Natural killer cell (primary cell): ENCODE results near the gene UBTD1. TPM values are rescaled to one million over a fixed set of nuclear protein-coding genes. Genes with fewer than 3 reads are reported as not detected.

Source experiments
- ATAC-seq, 3 donors: fragments of 150-1000 bp in 2 of 3; fragments of 200-7000 bp in 1 of 3; cut with Tn5 transposase; 1 replicate in 1 of 3; 2 replicates in 2 of 3; pipeline ENCODE4 v1.10.0; 2021; ENCODE audit warnings: mild to moderate bottlenecking in 2 of 3, moderate library complexity in 2 of 3
- DNase-seq, 2 donors: peaks; one replicate each; pipeline versions ENCODE4 v3.0.0 to v3.0.0-alpha.2; 2013 to 2021; ENCODE audit warnings: mixed read lengths in 1 of 2
- H3K27ac ChIP-seq: one replicate; pipeline ENCODE4 v1.5.1; 2013; ENCODE audit warnings: mild to moderate bottlenecking, low read length
- H3K27me3 ChIP-seq: one replicate; pipeline ENCODE4 v1.6.1; 2013; ENCODE audit warnings: low read length; ENCODE audit not compliant: control insufficient read depth, insufficient read depth
- H3K36me3 ChIP-seq: one replicate; pipeline ENCODE4 v1.6.1; 2013; ENCODE audit warnings: low read length; ENCODE audit not compliant: control insufficient read depth, insufficient read depth
- H3K4me1 ChIP-seq: one replicate; pipeline ENCODE4 v1.6.1; 2013; ENCODE audit warnings: low read length; ENCODE audit not compliant: control insufficient read depth, insufficient read depth
- H3K4me3 ChIP-seq: one replicate; pipeline ENCODE4 v1.5.1; 2013; ENCODE audit warnings: low read length
- H3K9me3 ChIP-seq: one replicate; pipeline ENCODE4 v1.6.1; 2013; ENCODE audit warnings: low read length; ENCODE audit not compliant: control insufficient read depth, insufficient read depth
- H3K27ac Mint-ChIP-seq, 2 donors: one replicate each; pipeline ENCODE4 v1.8.0; 2022; ENCODE audit warnings: mild to moderate bottlenecking in 2 of 2, mixed read lengths in 2 of 2, moderate library complexity in 1 of 2
- H3K27me3 Mint-ChIP-seq, 2 donors: one replicate each; pipeline ENCODE4 v1.8.0; 2022; ENCODE audit warnings: low read depth in 2 of 2, mixed read lengths in 2 of 2
- H3K36me3 Mint-ChIP-seq: one replicate; pipeline ENCODE4 v1.8.0; 2022; ENCODE audit warnings: mixed read lengths
- H3K4me1 Mint-ChIP-seq, 2 donors: one replicate each; pipeline ENCODE4 v1.8.0; 2022; ENCODE audit warnings: mixed read lengths in 2 of 2
- H3K4me3 Mint-ChIP-seq: one replicate; pipeline ENCODE4 v1.8.0; 2022; ENCODE audit warnings: mild to moderate bottlenecking, moderate library complexity, mixed read lengths
- H3K9me3 Mint-ChIP-seq, 2 donors: one replicate each; pipeline ENCODE4 v1.8.0; 2022; ENCODE audit warnings: mixed read lengths in 2 of 2
- CTCF ChIP-seq: fragments of 200-600 bp; IDR thresholded peaks from one replicate; pipeline ENCODE4 v1.8.0; 2022; ENCODE audit warnings: antibody characterized with exemption
- WGBS: methylation state at CpG from one replicate; pipeline ENCODE4 v1.1.7; 2013; ENCODE audit warnings: missing lambda C conversion rate; ENCODE audit not compliant: insufficient coverage; 5-methylcytosine and 5-hydroxymethylcytosine counted together
- intact Hi-C: fragments of 100-400 bp; cut with micrococcal nuclease; formaldehyde crosslinking; loops from one replicate; pipeline ENCODE4 v1.14.2; 2022
- total RNA-seq, 4 donors: library from RNA; stranded (reverse); fragments of 120-200 nt in 1 of 4; gene quantifications; one replicate each; pipeline versions ENCODE4 v1.2.3 to v1.2.4, GENCODE V29; 2013 to 2022

The UBTD1 gene
- total RNA-seq, 3 donors from 2014 or later (not counting 1 experiment from before 2014, with no cell fraction given), result 0.70 to 1.1 (median 0.75) TPM

GRCh38 chr10:97548828-97549455 is 50.2 kb downstream of the UBTD1 start:
- Histone ChIP-seq H3K27me3 (no peaks in the 10 kb centered on the region), H3K4me3 (no peak overlapping the region), H3K9me3 (no peaks in the 10 kb centered on the region), H3K27ac (no peak overlapping the region), H3K36me3 (no peaks in the 10 kb centered on the region), H3K4me1 (no peaks in the 10 kb centered on the region)
- intact Hi-C loops, result no loop called here
- DNase-seq (no peak), ATAC-seq (no peak)
- WGBS, result 91% methylated on average over 13 of the region's 13 CpGs
- Mint-ChIP-seq H3K4me1 (peaks cover 0 to 4% of the 10 kb centered on the region in 2 donors), H3K4me3 (no peak overlapping the region), H3K36me3 (no peaks in the 10 kb centered on the region), H3K9me3 (no peaks in the 10 kb centered on the region), H3K27ac (no peak overlapping the region), H3K27me3 (peaks cover 0 to 4% of the 10 kb centered on the region in 2 donors)
- TF ChIP-seq CTCF, result no peak

- H3K4me3 ChIP-seq, result no peak overlapping the region
- no peaks in the 10 kb centered on the region for H3K36me3 ChIP-seq
- no peaks in the 10 kb centered on the region for H3K9me3 Mint-ChIP-seq
- ATAC-seq (no peak), DNase-seq (no peak)
- no peak overlapping the region for H3K27ac ChIP-seq
- intact Hi-C loops, result no loop called here
- H3K4me1 ChIP-seq, result no peaks in the 10 kb centered on the region
- peaks cover 0 to 4% of the 10 kb centered on the region in 2 donors for H3K27me3 Mint-ChIP-seq
- TF ChIP-seq CTCF, result no peak
- peaks cover 0 to 4% of the 10 kb centered on the region in 2 donors for H3K4me1 Mint-ChIP-seq
- H3K27ac Mint-ChIP-seq, result no peak overlapping the region
- no peaks in the 10 kb centered on the region for H3K9me3 ChIP-seq
- no peaks in the 10 kb centered on the region for H3K27me3 ChIP-seq
- H3K4me3 Mint-ChIP-seq, result no peak overlapping the region
- 87% methylated on average over 13 of the region's 13 CpGs for WGBS
- no peaks in the 10 kb centered on the region for H3K36me3 Mint-ChIP-seq
Measured at GRCh38 chr10:97549587-97550322, 51.0 kb downstream of the UBTD1 start.

- H3K9me3 ChIP-seq, result no peaks in the 10 kb centered on the region
- no peak overlapping the region for H3K27ac Mint-ChIP-seq
- WGBS, result 95% methylated on average over 10 of the region's 10 CpGs
- DNase-seq (no peak), ATAC-seq (no peak)
- no peak overlapping the region for H3K27ac ChIP-seq
- H3K36me3 Mint-ChIP-seq, result no peaks in the 10 kb centered on the region
- no peak overlapping the region for H3K4me3 Mint-ChIP-seq
- no peaks in the 10 kb centered on the region for H3K36me3 ChIP-seq
- H3K4me3 ChIP-seq, result no peak overlapping the region
- intact Hi-C loops, result no loop called here
- peaks cover 0 to 4% of the 10 kb centered on the region in 2 donors for H3K4me1 Mint-ChIP-seq
- H3K9me3 Mint-ChIP-seq, result no peaks in the 10 kb centered on the region
- H3K4me1 ChIP-seq, result no peaks in the 10 kb centered on the region
- H3K27me3 Mint-ChIP-seq, result peaks cover 0 to 4% of the 10 kb centered on the region in 2 donors
- no peak for TF ChIP-seq CTCF
- no peaks in the 10 kb centered on the region for H3K27me3 ChIP-seq
Measured at GRCh38 chr10:97550336-97551149, 51.8 kb downstream of the UBTD1 start.
